ENCODE data around the gene PCGF5.

- TF ChIP-seq CTCF (conservative IDR thresholded peaks at IDR 0.05) (no peak), EZH2 (IDR thresholded peaks at IDR 0.05; ENCODE audit: low read depth) (no peak)
These were observed 21.7 kb upstream of the PCGF5 start for GRCh38 chr10:91198781-91199180.

Data from PC-9 (cell line).